H1 (cell line): Measurements from ENCODE around the gene PROM2. TPM values are rescaled to one million over a fixed set of nuclear protein-coding genes. Genes with fewer than 3 reads are reported as not detected.

ENCODE experiments used
- ASH2L ChIP-seq: fragments of 200-600, 300-600 bp; sonication (generic); IDR thresholded peaks from one replicate; pipeline ENCODE4 v1.7.1; 2017; ENCODE audit warnings: low read length
- ATF2 ChIP-seq: IDR thresholded peaks from 2 replicates; pipeline ENCODE4 v1.6.1; 2012; ENCODE audit warnings: low read length, inconsistent platforms
- BACH1 ChIP-seq: IDR thresholded peaks from 2 replicates; pipeline ENCODE4 v1.6.1; 2012; ENCODE audit warnings: low read length, improper control_type of control experiment
- CBX5 ChIP-seq: fragments of 300-800, 300-1000 bp; sonication (generic); IDR thresholded peaks from 2 replicates; pipeline ENCODE4 v1.7.1; 2016; ENCODE audit warnings: antibody characterized with exemption, low read length, low read depth
- CEBPB ChIP-seq: IDR thresholded peaks from 2 replicates; pipeline ENCODE4 v1.6.1; 2012; ENCODE audit warnings: low read depth, low read length
- CHD7 ChIP-seq: fragments of 300-600 bp; sonication (generic); IDR thresholded peaks from 2 replicates; pipeline ENCODE4 v1.7.1; 2012; ENCODE audit warnings: low read length, moderate library complexity, mild to moderate bottlenecking, inconsistent platforms; ENCODE audit not compliant: insufficient replicate concordance
- EZH2 ChIP-seq: fragments of 200-600 bp; sonication (generic); IDR thresholded peaks from 2 replicates; pipeline ENCODE4 v1.7.1; 2012; ENCODE audit warnings: low read depth, mild to moderate bottlenecking, moderate library complexity, low read length, inconsistent platforms; ENCODE audit not compliant: severe bottlenecking
- GTF2F1 ChIP-seq: IDR thresholded peaks from 2 replicates; pipeline ENCODE4 v1.6.1; 2012; ENCODE audit warnings: low read depth, low read length, improper control_type of control experiment, borderline replicate concordance
- NANOG ChIP-seq: IDR thresholded peaks from 2 replicates; pipeline ENCODE4 v1.6.1; 2011; ENCODE audit warnings: low read length, low read depth, mild to moderate bottlenecking, inconsistent platforms; ENCODE audit not compliant: insufficient read depth, poor library complexity, severe bottlenecking
- SAP30 ChIP-seq: fragments of 300-600 bp; sonication (generic); IDR thresholded peaks from 2 replicates; pipeline ENCODE4 v1.7.1; 2012; ENCODE audit warnings: low read length, moderate library complexity, mild to moderate bottlenecking, inconsistent platforms; ENCODE audit not compliant: insufficient read depth, insufficient replicate concordance
- polyA plus RNA-seq, 7 experiments: library from polyadenylated mRNA; depleted of rRNA in 3 of 7; stranded (reverse) in 5 of 7; unstranded in 2 of 7; fragments of >200 nt in 5 of 7; fragments of 200-250 nt in 2 of 7; gene quantifications; 1 replicate in 5 of 7; 2 replicates in 1 of 7; 4 replicates in 1 of 7; pipeline versions ENCODE4 v1.2.1 to v1.2.3, GENCODE V29; 2011 to 2013; ENCODE audit warnings: missing spikeins in 2 of 7, mixed read lengths in 2 of 7
- total RNA-seq: library from RNA; stranded (reverse); fragmentation: NEBNext Ultra II Directional; extraction: Animal tissue kit (Norgen Biotek cat#: 25700); gene quantifications from 2 replicates; pipeline ENCODE4 v1.2.1, GENCODE V29; 2021

The PROM2 gene
- total and polyA plus RNA-seq, 2 of the 8 experiments (the other 6 are each of a cell fraction or from before 2014, with no cell fraction given), result 1.6 to 3.8 TPM

GRCh38 chr2:95287336-95287735 is 13.1 kb downstream of the PROM2 start (continued):
- TF ChIP-seq CHD7 (no peak), SAP30 (no peak), NANOG (no peak), CBX5 (no peak), ASH2L (no peak), CEBPB (no peak), EZH2 (no peak), GTF2F1 (no peak), ATF2 (no peak), BACH1 (no peak)
